Astrocyte of the cerebellum (primary cell): ENCODE results near the gene GAS6.

Experiments used
- DNase-seq: peaks from one replicate; pipeline ENCODE4 v3.0.0-alpha.2; 2011; ENCODE audit warnings: low read depth
- H3K4me3 ChIP-seq: 2 replicates; pipeline ENCODE4 v1.5.1; 2011; ENCODE audit warnings: mild to moderate bottlenecking, low read depth, low read length, moderate library complexity
- in situ Hi-C: cut with HindIII; loops from 2 replicates; pipeline ENCODE4 v1.10.0; 2017; ENCODE audit warnings: low sequenced_read_pairs
- TF ChIP-seq, protein P1 (sequence below): IDR thresholded peaks from 2 replicates; pipeline ENCODE4 v1.5.1; 2012; ENCODE audit warnings: low read length, low read depth, moderate library complexity, mild to moderate bottlenecking; ENCODE audit errors: missing control alignments

Gene GAS6

DNA sequence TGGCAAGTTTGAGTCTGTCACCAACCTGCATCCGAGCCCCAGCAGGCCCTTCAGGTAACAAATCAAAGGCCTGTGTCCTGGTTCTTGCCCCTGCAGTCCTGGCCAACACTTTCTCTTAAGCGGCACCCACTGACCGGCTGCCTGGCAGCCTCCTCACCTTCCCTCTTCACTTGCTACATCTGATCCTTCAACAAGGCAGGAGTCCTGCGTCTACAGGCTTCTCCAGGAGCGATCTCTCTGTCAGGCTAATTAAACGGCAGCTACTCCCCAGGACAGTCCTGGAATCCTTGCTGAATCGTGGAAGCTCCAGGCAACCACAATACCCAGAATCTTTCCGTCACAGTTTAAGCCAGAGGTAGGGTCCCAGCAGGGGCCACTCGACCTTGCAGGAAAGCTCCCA, 41.1 kb upstream of the GAS6 start:
- TF ChIP-seq, protein P1, sequence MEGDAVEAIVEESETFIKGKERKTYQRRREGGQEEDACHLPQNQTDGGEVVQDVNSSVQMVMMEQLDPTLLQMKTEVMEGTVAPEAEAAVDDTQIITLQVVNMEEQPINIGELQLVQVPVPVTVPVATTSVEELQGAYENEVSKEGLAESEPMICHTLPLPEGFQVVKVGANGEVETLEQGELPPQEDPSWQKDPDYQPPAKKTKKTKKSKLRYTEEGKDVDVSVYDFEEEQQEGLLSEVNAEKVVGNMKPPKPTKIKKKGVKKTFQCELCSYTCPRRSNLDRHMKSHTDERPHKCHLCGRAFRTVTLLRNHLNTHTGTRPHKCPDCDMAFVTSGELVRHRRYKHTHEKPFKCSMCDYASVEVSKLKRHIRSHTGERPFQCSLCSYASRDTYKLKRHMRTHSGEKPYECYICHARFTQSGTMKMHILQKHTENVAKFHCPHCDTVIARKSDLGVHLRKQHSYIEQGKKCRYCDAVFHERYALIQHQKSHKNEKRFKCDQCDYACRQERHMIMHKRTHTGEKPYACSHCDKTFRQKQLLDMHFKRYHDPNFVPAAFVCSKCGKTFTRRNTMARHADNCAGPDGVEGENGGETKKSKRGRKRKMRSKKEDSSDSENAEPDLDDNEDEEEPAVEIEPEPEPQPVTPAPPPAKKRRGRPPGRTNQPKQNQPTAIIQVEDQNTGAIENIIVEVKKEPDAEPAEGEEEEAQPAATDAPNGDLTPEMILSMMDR = no peak
- H3K4me3 ChIP-seq = no peak overlapping the region
- no peak for DNase-seq
- in situ Hi-C loops = no loop called here

DNA sequence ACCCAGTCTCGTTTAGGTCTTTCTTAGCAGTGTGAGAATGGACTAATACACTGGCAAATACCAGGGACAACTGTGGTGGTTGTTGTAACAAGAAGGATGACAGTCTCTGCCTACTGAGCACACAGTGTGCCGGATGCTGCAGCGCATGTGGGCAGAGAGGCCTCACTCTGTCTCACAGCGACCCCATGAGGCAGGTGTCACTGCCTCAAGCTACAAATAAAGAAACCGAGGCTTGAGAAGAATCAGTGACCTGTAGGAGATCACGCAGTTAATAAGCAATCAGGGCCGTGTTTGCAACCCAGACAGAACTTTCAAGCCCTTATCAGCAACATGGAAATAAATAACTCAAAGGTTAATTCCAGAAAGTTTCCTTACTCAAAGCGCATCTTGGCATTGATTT, 40.5 kb upstream of the GAS6 start:
- no peak for DNase-seq
- in situ Hi-C loops = no loop called here
- TF ChIP-seq, protein P1 = peak; percentile 45
- no peak overlapping the region for H3K4me3 ChIP-seq

DNA sequence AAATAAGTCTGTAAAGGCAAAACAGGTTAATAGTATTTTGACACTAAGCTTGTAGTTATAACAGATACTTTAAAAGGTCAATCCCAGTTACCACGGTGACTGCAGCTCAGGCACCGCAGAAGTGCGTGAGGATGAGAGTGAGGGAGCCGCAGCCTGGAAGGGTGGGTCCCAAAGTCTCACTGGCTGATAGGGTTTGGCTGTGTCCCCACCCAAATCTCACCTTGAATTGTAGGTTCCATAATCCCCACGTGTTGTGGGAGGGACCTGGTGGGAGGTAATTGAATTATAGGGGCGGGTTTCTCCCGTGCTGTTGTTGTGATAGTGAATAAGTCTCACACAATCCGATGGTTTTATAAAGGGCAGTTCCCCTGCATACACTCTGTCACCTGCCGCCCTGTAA, 40.0 kb upstream of the GAS6 start:
- TF ChIP-seq, protein P1 = no peak

DNA sequence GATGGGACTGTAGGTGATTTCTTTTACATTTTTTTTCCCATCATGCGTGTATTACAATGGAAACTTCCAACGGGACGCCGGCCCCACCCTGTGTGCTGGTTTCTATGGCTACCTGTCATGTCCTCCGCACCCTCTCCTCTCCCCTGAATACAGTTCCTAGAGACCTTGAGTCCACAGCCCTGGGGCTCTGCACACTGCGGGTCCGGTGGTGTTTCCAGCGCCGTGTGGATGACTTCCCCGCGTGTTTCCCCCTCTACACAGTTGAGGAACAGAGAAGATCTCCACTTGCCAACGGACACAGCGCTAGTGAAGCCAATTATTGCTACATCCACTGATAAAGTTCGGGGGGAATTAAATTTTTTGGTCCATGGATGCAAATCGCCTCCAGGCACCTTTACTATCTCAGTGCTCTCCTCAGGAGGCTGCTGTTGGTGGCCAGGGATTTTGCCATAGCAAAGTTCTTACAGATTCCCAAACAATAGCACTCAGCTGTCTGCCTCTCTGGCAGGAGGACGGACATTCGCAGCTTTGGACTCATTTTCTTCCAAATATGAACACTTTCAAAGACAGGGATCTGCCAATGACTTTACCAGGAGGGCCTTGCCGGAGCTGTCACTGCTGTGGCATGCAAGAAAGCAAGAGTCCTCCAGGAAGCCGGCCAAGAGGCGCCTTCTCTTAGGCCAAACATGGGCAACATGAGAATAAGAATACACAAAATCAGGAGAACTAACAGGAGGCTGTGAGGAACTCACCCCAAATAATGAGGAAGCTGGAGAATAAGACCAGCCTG, 39.3 kb upstream of the GAS6 start:
- H3K4me3 ChIP-seq = no peak overlapping the region
- in situ Hi-C loops = no loop called here
- DNase-seq = no peak
- TF ChIP-seq, protein P1 = no peak

More for the DNA sequence above, 40.0 kb upstream of the GAS6 start:
- no peak for DNase-seq
- H3K4me3 ChIP-seq = no peak overlapping the region
- in situ Hi-C loops = no loop called here

DNA sequence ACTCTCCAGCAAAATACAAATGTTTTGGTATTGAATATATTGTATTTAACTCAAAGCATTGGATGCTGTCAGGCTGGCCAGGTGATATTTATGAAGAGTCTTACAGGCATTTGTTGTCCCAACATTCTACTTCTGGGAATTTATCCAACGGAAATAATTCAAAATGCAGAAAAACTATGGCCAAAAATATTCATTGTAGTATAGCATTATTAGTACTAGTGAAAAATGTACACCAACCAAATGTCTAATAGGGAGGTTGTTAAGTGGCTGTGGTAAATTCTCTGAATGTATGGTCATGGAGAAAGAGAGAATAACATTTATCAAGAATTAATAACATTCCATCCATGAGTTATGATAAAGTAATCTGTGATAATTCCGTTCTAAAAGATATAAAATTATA, 38.6 kb upstream of the GAS6 start:
- TF ChIP-seq, protein P1 = no peak
- in situ Hi-C loops = no loop called here
- no peak overlapping the region for H3K4me3 ChIP-seq
- no peak for DNase-seq

DNA sequence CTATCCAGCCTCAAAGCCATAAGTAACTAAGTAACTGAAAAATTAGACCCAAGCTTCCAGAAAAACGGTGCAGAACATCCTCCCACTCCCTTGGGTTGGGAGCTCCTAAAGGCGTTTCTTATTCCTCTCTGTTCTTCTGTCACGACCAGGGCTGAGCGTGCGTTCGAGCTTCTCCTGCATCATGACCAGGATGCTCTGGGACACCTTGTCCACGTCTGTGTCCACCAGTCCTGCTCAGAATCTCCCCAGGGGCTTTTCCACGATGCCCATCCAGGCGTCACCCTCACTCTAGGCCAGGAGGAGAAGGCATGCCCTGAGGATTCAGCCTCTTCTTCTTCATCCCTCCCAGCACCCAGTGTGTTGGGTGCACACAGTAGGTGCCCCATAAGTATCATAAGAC, 37.8 kb upstream of the GAS6 start:
- in situ Hi-C loops = no loop called here
- TF ChIP-seq, protein P1 = no peak
- H3K4me3 ChIP-seq = no peak overlapping the region
- no peak for DNase-seq
